MCF 10A (cell line): ENCODE data around the gene NME9. TPM values are rescaled to one million over a fixed set of nuclear protein-coding genes. Genes with fewer than 3 reads are reported as not detected.

ENCODE experiments used
- BruUV-seq: library from RNA; stranded (reverse); fragments of 400-500 nt; replicated peaks from 2 replicates; lab custom pipeline; 2021; lab: Mats Ljungman, UMichigan
- CTCF ChIA-PET: fragments of 300-600 bp; sonication (Branson Sonifier 250); formaldehyde crosslinking; extraction: SDS; loops from one replicate; lab custom pipeline; 2021; ENCODE audit warnings: antibody characterized with exemption, inconsistent platforms; lab: Yijun Ruan, JAX
- POLR2A ChIA-PET: fragments of 300-600, 350-650 bp; sonication (Branson Sonifier 250); formaldehyde crosslinking; extraction: SDS; loops from one replicate; lab custom pipeline; 2020; ENCODE audit warnings: antibody characterized with exemption, inconsistent platforms; lab: Yijun Ruan, JAX
- DNase-seq: peaks from one replicate; pipeline ENCODE4 v3.0.0-alpha.2; 2018; ENCODE audit not compliant: unreplicated experiment
- H3K27ac Mint-ChIP-seq: one replicate; pipeline ENCODE4 v1.8.0; 2022; ENCODE audit warnings: mild to moderate bottlenecking, low read depth, mixed read lengths; ENCODE audit not compliant: unreplicated experiment
- H3K27me3 Mint-ChIP-seq: one replicate; pipeline ENCODE4 v1.8.0; 2022; ENCODE audit warnings: mixed read lengths; ENCODE audit not compliant: insufficient read depth, unreplicated experiment
- H3K36me3 Mint-ChIP-seq: one replicate; pipeline ENCODE4 v1.8.0; 2022; ENCODE audit warnings: mild to moderate bottlenecking, moderate library complexity, mixed read lengths; ENCODE audit not compliant: insufficient read depth, unreplicated experiment
- H3K4me1 Mint-ChIP-seq: one replicate; pipeline ENCODE4 v1.8.0; 2022; ENCODE audit warnings: mixed read lengths; ENCODE audit not compliant: insufficient read depth, unreplicated experiment
- H3K4me3 Mint-ChIP-seq: one replicate; pipeline ENCODE4 v1.8.0; 2022; ENCODE audit warnings: mild to moderate bottlenecking, moderate library complexity, mixed read lengths; ENCODE audit not compliant: unreplicated experiment
- H3K9me3 Mint-ChIP-seq: one replicate; pipeline ENCODE4 v1.8.0; 2022; ENCODE audit warnings: mixed read lengths; ENCODE audit not compliant: unreplicated experiment
- intact Hi-C: fragments of 100-400 bp; cut with micrococcal nuclease; formaldehyde crosslinking; loops from 2 replicates; pipeline ENCODE4 v1.14.1; 2022
- total RNA-seq: library from RNA; stranded (reverse); gene quantifications from 2 replicates; pipeline ENCODE4 v1.2.3, GENCODE V29; 2022
- TF ChIP-seq, protein P1 (sequence below): fragments of 200-600 bp; IDR thresholded peaks from one replicate; pipeline ENCODE4 v1.8.0; 2022; ENCODE audit warnings: antibody characterized with exemption, mild to moderate bottlenecking; ENCODE audit not compliant: unreplicated experiment

The NME9 gene
- total RNA-seq, 1 experiment from 2014 or later = not detected

GRCh38 chr3:138369151-138369900, 39.7 kb upstream of the NME9 start:
- ChIA-PET CTCF (interaction anchor here (1.3 kb wide), 2 partner anchors 19 to 36 kb away, joined by 4 to 6 read pairs; no protein-coding TSS in a partner anchor), POLR2A (interaction anchor here (1.1 kb wide), 1 partner anchor 18 kb away, joined by 3 read pairs; no protein-coding TSS in a partner anchor)
- H3K9me3 Mint-ChIP-seq = no peaks in the 10 kb centered on the region
- intact Hi-C loops = no loop called here
- no peaks in the 10 kb centered on the region for H3K4me1 Mint-ChIP-seq
- no peaks in the 10 kb centered on the region for H3K27me3 Mint-ChIP-seq
- TF ChIP-seq, protein P1, sequence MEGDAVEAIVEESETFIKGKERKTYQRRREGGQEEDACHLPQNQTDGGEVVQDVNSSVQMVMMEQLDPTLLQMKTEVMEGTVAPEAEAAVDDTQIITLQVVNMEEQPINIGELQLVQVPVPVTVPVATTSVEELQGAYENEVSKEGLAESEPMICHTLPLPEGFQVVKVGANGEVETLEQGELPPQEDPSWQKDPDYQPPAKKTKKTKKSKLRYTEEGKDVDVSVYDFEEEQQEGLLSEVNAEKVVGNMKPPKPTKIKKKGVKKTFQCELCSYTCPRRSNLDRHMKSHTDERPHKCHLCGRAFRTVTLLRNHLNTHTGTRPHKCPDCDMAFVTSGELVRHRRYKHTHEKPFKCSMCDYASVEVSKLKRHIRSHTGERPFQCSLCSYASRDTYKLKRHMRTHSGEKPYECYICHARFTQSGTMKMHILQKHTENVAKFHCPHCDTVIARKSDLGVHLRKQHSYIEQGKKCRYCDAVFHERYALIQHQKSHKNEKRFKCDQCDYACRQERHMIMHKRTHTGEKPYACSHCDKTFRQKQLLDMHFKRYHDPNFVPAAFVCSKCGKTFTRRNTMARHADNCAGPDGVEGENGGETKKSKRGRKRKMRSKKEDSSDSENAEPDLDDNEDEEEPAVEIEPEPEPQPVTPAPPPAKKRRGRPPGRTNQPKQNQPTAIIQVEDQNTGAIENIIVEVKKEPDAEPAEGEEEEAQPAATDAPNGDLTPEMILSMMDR = no peak
- no peak overlapping the region for H3K4me3 Mint-ChIP-seq
- DNase-seq = no peak
- H3K27ac Mint-ChIP-seq = no peak overlapping the region
- H3K36me3 Mint-ChIP-seq = no peaks in the 10 kb centered on the region
- BruUV-seq = no TSS peak

DNA sequence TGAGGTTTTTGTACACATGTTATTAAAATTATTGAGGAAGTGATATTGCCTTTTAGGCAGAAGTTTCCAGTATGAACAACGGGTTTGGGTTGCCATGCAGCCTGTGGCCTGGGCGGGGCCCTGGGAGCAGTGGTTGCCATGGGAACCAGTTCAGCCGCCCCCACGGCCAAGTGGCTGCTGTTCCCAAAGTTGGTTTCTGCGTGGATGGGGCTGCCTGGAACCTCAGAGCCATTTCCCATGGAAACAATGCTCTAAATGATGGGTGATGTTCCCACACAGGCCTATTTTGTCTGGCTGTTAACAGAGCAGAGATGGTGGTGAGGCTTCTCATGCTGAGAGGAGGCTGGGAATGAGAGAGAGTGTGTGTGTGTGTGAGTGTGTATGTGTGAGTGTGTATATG, 38.3 kb upstream of the NME9 start:
- H3K4me3 Mint-ChIP-seq = no peak overlapping the region
- DNase-seq = no peak
- CTCF ChIA-PET = interaction anchor here (1.3 kb wide), 2 partner anchors 18 to 35 kb away, joined by 4 to 6 read pairs; no protein-coding TSS in a partner anchor
- H3K36me3 Mint-ChIP-seq = no peaks in the 10 kb centered on the region
- H3K4me1 Mint-ChIP-seq = no peaks in the 10 kb centered on the region
- H3K27me3 Mint-ChIP-seq = no peaks in the 10 kb centered on the region
- intact Hi-C loops = no loop called here
- POLR2A ChIA-PET = no interaction called here
- TF ChIP-seq, protein P1 = no peak
- no TSS peak for BruUV-seq
- H3K9me3 Mint-ChIP-seq = no peaks in the 10 kb centered on the region
- no peak overlapping the region for H3K27ac Mint-ChIP-seq

DNA sequence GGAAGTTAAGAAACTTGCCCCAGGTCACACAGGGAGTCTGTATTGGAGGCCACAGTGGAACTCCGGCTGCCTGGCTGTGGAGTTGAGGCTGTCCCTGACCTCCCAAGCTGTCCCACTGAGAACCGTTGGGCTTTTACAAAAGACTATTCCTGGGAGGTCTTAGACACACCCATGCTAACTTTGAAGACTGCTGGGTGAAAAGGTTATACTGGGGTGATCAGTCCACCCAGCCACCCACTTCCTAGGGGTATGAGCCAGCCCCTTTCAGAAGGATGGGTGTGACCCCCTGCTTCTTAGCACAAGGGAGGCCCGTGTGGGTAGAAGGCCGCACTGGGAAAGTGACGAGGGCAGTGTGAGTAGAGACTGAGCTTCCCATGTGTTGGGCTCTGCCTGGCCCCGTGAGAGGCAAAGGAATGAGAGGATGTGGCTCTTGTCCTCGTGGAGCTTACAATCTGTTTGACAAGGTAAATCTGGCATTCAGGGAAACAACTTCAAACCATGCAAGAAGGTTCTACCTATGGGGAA, 37.7 kb upstream of the NME9 start:
- Mint-ChIP-seq H3K36me3 (no peaks in the 10 kb centered on the region), H3K9me3 (no peaks in the 10 kb centered on the region), H3K27ac (no peak overlapping the region), H3K4me3 (no peak overlapping the region), H3K27me3 (no peaks in the 10 kb centered on the region), H3K4me1 (no peaks in the 10 kb centered on the region)
- no TSS peak for BruUV-seq
- intact Hi-C loops = no loop called here
- DNase-seq = no peak
- CTCF ChIA-PET = no interaction called here
- POLR2A ChIA-PET = no interaction called here
- TF ChIP-seq, protein P1 = no peak

DNA sequence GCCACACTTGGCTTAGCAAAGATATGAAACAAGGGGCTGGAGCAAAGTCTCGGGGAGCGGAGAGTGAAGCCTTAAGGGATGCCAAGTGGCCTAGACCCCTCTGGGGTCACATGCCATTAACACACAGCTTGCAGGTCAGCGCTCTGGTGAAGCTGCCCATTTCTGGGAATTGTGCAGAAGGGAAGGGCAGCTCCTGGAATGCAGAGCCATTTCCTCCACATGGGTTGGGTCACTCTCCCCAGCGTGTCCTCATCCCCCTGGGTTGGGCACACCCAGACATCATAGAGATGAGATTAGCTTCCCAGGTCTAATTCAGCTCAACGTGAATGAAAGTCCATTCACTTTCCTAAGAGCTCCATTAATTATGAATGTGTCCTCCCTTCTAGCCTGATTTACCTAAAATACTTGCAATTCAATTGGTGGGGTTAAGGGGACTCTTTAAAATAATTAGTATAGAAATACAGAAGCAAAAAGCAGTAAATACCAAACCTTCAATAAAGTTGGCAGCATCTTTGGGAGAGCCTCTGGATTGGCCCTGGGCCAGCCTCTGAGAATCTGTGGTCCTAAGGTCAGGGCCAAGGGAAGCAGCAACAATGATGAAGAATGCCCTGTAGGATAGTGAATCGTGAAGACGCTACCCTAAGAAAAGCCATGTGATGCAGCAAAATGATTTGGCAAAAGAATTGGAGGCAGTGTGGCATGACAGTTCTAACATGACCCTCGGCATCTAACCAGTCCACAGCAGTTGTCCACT, 36.5 kb upstream of the NME9 start:
- no peaks in the 10 kb centered on the region for H3K36me3 Mint-ChIP-seq
- no peak overlapping the region for H3K4me3 Mint-ChIP-seq
- TF ChIP-seq, protein P1 = no peak
- H3K9me3 Mint-ChIP-seq = no peaks in the 10 kb centered on the region
- intact Hi-C loops = no loop called here
- POLR2A ChIA-PET = no interaction called here
- H3K27me3 Mint-ChIP-seq = no peaks in the 10 kb centered on the region
- no peak overlapping the region for H3K27ac Mint-ChIP-seq
- no peak for DNase-seq
- CTCF ChIA-PET = interaction anchor here (0.6 to 0.9 kb wide), 3 partner anchors 51 to 86 kb away, joined by 3 to 5 read pairs (median 3); no protein-coding TSS in a partner anchor
- BruUV-seq = no TSS peak
- no peaks in the 10 kb centered on the region for H3K4me1 Mint-ChIP-seq
